Activated CD4-positive, CD25-positive, alpha-beta regulatory T cell treated with anti-CD3 and anti-CD28 coated beads, Interleukin-2, amount 50 U/mL, for 16 hours (primary cell): Measurements from ENCODE around the gene FGD2.

Experiments
- DNase-seq: peaks from one replicate; pipeline ENCODE4 v3.0.0-alpha.2; 2020; ENCODE audit warnings: low read depth, low spot score

The FGD2 gene

DNA sequence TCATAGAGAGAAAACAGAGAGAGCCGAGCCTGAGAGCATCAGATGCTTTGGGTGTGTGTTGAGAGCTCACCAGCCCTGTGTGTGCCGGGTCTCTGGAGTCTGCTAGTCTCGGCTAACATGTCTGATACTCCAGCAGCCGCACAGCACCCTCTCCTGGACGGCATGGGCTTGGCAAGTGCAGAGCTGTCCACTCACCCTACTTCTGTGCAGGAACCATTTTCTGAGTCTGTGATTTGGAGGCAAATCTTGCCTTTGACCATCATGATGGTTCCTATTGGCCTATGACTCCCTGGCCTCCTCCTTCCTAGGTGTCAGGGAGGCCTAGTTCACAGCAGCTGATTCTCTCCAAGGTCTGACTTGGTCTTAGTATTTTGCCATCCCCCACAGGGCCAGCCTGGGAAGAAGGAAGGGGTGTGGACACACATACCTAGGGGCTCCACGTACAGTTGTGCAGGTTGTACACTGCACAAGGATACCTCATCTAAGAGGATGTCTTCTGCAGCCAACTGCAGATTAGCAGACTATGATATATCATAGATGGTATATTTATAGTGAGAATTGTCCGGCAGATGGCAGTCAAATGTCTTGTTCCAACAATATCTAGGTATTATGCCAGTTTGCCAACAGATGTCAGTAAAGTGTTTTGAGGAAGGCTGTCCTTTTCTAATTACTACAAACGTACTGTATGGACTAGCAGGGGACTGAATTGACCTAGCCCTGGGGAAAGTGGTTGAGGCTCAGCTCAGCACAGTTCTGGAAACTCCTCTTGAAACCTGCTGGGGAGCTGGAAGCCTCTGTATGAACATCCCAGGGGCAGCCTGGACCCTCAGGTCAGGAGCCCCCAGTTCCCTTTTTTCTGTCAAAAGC is 13.0 kb downstream of the FGD2 start:
- DNase-seq, result peak; percentile 79

DNA sequence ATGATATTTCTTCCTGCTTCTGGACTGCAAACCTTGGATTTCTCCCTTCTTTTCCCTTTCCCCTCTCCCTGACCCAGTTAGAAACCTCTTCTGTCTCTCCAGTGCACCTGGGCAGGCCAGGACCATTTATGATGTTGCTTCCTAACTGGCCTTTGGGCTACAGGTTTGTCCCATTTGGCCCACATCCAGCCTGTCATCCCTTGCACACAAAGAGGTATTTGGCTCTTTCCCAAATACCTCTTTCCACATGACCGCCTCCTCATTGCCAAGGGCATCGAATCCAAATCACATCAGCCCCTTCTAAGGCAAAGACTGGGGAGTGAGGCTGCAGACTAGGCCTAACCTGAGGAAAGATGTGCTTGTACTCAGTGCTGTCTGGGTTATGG is 13.6 kb downstream of the FGD2 start:
- no peak for DNase-seq

DNA sequence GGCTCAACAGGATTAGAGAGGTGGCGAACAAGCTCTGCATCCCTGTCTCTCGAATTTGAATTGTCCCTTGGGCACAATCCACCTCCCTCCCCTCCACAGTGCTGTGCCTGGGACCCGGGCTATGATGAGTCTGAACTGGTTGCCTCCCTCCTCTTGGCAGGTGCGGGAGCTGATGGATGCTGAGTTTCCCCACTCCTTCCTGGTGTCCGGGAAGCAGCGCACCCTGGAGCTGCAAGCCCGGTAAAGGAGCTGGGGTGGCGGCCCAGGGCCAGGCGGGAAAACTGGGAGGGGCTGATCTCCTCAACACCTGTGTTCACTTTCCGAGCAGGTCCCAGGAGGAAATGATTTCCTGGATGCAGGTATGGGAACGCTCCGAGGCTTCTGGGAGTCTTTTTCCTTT is 14.9 kb downstream of the FGD2 start:
- DNase-seq, result no peak

DNA sequence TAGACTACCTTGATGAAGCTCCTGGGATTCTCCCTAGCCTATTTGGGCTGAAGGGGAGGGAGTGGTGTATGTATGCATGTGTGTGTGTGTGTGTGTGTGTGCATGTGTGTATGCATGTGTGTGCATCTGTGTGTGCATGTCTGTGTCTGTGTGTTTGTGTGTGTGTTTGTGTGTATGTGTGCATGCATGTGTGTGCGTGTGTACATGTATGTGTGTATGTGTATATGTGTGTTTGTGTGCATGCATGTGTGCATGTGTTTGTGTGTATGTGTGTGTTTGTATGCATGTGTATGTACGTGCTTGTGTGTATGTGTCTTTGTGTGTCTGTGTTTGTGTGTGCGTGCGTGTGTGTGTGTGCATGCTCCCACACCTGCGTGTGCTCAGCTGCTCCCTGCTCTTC is 15.4 kb downstream of the FGD2 start:
- DNase-seq, result no peak

DNA sequence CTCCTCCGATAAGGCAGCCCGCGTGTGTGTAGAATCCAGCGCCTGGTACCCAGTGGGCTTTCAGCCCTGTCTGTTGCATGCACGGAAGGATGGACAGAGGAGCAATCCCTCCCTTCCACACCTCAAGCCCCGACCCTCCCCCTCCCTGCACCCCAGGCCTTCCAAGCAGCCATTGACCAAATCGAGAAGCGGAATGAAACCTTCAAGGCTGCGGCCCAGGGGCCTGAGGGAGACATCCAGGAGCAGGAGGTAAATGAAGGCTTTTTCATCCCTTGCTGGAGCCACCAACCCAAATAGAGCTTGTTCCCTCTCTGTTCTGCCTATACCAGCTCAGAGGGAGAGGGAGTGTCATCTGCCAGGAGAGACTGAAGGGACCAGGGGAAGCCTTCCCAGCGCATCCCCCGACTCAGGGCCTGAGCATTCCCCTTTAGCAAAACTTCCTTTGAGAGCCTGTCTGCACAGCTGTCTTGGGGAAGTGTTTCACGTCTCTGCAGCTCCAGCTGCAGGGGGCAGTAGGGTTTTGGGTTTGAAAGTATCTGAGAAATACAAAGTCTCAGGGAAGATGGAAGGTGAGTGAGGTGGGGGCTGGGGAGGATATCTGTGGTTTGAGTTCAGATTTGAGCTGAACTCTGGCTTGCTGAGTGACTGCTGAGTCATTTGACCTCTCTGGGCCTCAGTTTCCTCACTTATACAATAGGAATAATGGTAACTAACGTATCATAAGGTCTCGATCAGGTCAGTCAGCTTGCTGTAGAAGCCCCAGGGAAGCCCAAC is 16.1 kb downstream of the FGD2 start:
- peak; percentile 48 for DNase-seq

DNA sequence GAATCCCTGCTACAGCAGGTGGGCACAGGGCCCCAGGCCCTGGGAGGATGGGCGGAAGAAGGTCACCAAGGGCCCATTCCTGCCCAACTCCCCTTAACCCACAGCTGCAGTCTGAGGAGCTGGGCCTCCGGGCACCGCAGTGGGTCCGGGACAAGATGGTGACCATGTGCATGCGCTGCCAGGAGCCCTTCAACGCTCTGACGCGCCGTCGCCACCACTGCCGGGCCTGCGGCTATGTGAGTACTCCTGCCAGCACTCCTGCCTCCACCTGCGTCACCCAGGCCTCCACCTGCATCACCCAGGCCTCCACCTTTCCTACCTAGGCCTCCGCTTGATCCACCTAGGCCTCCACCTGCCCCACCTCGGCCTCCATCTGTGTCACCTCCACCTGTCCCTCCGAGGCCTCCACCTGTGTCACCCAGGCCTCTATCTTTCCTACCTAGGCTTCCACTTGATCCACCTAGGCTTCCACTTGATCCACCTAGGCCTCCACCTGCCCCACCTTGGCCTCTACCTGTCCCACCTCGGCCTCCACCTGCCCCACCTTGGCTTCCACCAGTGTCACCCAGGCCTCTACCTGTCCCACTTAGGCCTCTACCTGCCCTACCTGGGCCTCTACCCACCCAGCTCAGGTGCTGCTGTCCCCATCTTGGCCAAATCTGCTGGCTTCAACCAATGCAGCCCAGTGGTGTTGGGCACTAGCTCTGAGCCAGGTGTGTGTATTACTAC is 16.8 kb downstream of the FGD2 start:
- DNase-seq, result no peak

DNA sequence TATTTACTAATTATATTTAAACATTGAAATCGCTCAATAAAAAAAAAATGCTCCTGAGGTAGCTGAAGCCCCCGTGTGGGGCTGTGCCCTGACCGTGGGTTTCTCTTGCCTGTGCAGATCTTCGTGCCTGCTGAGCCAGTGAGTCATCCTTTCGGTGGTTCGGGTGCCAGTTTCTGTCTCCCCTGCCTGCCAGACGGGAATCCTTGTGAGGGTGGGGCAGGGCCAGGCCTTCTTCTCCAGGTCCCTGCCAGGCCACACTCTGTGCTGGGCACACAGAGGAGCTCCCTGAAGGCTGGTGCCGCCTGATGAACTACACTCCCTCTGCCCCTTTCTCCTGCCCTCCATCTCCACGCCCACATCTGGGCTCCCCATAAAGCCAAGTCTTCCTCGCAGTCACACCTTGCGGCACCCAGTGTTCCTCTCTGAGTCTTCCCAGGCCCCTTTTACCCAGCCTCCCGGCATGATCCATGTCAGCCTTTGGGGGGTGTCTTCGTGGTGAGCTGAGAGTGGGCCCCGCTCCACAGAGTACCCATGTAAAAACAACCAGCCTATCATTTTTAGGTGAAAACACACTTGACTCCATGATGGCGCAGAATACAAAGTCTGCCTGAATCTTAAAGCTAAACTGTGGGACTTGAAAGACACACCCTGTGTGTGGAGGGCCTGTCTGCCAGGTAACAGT is 19.3 kb downstream of the FGD2 start:
- no peak for DNase-seq

DNA sequence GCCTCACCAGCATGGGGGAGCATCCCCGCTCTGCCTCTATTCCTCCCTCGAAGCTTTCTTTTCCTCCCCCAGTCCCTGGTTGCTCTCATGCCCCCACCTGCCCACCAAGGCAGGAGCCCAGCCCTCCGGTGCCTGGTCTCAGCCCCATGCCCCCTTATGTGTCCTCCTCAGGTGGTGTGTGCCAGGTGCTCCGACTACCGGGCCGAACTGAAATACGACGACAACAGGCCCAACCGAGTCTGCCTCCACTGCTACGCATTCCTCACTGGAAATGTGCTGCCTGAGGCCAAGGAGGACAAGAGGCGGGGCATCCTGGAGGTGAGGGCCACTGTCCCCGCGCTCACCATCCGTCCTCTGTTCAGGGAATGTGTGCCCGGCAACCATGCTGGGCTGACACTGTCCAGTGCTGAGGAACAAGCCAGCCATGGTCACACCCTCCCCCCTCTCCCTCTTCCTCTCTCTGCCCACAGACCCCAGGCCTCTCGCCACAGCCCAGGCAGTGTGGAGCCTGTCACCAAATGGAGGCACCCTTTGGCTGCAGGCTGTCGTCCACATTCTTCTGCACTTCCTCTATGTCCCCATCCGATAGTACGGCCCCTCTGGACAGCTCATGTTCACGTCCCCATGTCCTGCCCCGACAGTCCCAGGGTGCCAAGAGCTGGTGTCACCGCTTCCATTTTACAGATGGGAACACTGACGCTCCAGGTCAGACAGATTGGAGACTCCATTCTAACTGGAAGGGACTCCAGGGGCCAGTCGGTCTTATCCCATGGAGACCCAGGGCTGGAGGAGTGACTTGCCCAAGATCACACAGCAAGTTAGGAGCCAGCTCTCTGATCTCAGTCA is 20.4 kb downstream of the FGD2 start:
- DNase-seq, result no peak

DNA sequence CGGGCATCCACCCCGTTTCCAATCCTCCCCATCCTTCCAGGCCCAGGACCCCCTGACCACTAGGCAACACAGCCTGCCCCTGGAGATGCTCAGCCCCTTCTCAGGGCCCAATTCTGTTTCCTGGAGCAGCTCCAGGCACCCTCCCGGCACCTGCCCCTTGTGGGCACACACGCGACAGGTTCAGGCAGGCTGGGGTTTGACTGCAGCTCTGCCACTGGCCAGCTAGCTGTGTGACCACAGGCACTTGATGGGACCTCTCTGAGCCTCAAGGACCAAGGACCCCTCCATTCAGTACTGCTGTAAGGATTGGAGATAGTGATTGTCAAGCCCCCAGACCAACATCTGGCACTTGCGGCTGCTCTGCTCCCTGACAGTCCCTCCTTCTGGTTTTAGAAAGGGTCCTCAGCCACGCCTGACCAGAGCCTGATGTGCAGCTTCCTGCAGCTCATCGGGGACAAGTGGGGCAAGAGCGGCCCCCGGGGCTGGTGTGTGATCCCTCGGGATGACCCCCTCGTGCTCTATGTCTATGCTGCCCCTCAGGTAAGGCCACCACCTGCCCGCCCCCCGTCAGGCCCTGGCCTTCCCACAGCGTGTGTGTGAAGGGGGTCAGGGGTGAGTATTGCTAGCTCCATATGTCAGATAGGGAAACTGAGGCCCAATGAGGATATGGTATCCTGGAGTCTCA is 21.7 kb downstream of the FGD2 start:
- DNase-seq, result no peak

DNA sequence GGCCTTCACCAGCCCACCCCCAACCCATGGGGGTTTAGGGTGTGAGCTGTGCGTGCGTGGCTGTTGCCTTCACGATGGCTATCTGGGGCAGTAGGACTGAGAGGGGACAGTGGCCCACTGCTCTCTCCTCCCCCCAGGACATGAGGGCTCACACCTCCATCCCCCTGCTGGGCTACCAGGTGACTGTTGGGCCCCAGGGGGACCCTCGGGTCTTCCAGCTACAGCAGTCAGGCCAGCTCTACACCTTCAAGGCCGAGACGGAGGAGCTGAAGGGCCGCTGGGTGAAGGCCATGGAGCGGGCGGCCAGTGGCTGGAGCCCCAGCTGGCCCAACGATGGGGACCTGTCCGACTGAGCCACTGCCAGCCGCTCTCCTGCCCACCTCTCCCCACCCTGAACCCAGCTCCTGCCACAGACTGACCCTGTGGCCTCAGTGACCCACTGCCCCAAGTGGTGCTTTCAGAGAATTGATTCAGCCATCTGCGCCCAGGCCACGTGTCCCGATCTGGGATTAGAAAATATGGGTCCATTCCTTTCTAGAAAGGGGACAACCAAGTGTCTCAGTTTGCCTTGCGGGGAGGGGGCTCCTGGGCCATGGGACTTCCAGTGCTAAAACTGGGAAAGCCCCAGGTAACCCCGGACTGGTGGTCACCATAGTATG is 22.5 kb downstream of the FGD2 start:
- no peak for DNase-seq

DNA sequence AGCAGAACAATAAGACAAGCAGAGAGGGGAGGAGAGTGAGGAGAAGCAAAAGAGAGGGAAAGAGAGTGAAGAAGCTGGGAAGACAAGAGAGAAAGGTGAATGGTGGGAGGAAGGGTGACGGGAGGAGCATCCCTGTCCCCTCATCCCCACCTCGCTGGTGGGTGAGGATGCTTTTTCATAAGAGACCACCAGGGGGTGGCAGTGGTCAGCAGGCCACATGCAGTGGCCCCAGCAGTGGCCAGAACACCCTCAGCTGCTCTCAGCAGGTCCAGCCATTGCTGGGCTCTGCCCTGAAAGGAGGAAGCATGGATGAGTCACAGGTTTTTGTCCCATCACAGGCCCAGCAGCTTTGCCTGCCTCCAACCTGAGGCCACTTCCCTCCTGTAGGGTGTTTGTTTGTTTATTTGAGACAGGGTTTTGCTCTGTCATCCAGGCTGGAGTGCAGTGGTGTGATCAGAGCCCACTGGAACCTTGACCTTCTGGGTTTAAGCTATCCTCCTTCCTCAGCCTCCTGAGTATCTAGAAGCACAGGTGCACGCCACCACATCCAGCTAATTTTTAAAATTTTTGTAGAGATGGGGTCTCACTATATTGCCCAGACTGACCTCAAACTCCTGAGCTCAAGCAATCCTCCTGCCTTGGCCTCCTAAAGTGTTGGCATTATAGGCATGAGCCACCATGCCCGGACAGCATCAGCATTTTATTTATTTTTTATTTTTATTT is 24.0 kb downstream of the FGD2 start:
- DNase-seq, result no peak

DNA sequence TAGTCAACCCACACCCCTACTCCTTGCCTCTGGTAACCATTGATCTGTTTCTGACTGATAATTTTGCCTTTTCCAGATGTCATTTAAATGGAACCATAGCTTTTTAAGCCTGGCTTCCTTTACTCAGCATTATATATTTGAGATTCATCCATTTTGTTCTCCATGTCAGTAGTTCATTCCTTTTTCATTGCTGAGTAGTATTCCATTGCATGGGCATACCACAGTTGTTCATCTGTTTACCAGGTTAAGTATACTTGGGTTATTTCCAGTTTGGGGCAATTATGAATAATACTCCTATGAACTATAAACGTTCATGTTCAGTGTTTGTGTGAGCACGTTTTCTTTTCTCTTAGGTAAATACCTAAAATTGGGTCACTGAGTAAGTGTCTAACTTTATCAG is 25.1 kb downstream of the FGD2 start:
- DNase-seq, result no peak

DNA sequence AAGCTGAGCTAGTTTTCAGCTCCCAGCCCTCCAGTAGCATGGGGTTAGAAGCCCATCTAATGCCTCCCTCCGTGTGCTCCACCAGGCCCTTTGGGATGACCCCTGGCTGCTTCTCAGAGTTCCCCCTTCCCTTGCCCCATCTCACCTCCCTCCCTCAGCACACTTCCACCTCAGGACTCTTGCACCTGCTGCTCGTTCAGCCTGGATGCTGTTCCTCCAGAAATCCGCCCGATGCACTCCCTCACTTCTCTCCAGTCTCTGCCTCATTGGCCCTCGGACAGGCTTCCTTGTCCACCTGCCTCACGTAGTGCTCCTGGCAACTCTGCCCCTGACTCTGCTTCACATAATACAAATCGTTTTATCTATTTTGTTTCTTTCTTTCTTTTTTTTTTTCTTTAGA is 26.8 kb downstream of the FGD2 start:
- DNase-seq, result no peak

DNA sequence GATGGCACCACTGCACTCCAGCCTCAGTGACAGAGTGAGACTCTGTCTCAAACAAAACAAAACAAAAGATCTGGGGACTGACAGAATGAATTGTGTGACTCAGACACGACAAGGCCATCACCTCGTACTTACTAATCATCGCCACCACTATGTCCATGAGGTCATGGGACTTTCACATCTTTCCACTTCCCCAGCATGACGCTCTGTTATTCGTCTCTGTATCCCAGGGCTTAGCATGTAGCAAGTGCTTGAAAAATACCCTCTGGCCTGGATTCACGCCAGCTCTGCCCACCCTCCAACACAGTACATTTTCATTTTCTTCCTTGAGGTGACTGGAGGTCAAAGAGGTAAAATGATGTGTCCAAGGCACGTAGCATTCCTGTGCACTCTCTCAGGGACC is 27.8 kb downstream of the FGD2 start:
- no peak for DNase-seq

DNA sequence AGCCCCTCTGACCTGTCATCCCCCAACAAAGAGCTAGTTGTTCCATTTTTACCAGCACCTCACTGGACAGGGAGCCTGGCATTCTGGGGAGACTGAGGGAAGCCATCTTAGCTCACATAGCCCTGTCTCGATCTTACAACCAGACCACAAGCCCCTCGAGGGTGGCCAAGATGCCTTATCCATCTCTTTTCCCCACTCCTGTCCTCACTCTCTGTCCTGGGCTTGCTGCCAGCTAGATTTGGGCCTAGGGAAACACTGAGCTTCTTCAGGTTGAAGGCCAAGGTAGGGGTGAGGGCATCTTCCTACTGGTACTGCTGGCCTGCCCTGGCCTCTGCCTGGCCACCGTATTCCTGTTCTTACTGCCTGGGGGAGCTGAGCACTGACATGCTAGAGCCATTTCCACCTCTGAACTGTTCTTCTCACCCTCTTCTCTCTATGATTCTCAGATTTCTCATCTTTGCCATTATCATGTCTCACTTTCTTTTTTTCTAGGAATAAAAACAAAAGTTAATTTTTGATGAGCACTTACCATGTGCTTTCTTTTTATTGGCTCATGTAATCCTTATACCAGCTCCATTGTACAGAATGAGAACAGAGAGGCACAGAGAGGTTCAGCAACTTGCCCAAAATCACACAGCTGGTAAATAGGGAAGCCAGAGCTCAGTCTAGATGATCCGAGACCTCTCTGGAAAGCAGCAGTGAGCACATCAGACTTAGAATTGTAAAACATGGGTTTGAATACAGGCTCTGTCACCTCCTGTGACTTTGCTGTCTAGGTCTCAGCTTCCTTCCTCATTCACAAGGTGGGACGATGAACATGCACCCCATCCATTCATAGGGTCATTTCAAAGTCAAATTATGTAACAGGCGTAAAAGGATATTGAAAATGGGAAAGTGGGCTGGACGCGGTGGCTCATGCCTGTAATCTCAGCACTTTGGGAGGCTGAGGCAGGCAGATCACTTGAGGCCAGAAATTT is 28.7 kb downstream of the FGD2 start:
- DNase-seq, result no peak

DNA sequence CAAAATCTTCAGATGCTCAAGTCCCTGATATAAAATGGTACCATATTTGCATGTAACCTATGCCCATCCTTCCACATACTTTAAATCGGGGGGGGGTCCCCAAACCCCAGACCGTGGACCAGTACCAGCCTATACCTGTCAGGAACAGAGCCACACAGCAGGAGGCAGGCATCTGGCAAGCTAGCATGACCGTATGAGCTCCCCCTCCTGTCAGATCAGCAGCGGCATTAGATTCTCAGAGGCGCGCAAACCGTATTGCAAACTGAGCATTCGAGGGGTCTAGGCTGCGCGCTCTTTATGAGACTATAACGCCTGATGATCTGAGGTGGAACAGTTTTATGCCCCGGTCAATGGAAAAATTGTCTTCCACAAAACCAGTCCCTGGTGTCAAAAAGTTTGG is 30.7 kb downstream of the FGD2 start:
- no peak for DNase-seq

DNA sequence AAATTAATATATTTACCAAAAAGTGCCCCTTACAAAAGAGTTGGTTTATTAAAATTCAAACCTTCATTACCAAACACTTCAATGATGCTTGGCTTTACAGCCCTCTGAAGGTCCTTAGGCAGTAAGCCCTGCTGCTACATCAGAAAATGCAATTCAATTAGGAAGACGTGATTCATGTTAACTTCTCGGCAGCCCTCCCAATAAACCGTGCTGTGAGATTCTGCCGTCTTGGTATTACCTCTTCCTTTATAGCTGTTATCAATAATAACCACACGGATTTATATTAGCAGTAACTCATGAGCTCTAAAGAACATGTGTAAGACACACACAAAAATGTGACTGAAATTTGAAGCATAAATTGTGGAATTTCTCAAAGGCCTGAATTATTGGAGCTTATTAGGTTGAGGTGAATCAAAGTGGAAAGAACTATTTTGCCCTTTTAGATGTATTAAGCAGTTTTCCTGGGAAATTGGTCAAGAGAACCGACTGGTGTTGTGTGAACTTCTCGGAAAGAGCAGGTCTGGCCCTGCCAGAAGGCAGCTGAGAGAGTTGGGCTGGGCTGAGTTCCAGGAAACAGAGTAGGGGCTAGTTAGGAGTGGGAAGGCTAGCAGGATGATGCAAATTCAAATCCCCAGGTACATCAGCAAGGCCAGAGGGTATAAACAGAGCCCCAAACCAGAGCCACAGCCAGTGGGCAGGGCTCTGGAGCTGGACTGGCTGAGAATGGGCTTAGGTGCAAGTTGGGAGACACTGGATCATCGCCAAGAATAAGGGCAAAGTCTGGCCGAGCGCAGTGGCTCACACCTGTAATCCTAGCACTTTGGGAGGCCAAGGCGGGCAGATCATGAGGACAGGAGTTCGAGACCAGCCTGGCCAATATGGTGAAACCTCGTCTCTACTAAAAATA is 33.1 kb downstream of the FGD2 start:
- DNase-seq, result no peak
